HG03025 (cell line): Measurements from ENCODE around the gene ADRA2B.

Experiments
- ATAC-seq: cut with Tn5 transposase; IDR thresholded peaks from one replicate; pipeline ENCODE4 v1.9.1; 2021; ENCODE audit warnings: mild to moderate bottlenecking, moderate library complexity; ENCODE audit not compliant: unreplicated experiment, low FRiP score

ADRA2B gene

GRCh38 chr2:96120091-96120720 lies 3.8 kb upstream of the ADRA2B start:
- no peak for ATAC-seq

- ATAC-seq = no peak
These were observed 3.0 kb upstream of the ADRA2B start for GRCh38 chr2:96119389-96119751.

DNA sequence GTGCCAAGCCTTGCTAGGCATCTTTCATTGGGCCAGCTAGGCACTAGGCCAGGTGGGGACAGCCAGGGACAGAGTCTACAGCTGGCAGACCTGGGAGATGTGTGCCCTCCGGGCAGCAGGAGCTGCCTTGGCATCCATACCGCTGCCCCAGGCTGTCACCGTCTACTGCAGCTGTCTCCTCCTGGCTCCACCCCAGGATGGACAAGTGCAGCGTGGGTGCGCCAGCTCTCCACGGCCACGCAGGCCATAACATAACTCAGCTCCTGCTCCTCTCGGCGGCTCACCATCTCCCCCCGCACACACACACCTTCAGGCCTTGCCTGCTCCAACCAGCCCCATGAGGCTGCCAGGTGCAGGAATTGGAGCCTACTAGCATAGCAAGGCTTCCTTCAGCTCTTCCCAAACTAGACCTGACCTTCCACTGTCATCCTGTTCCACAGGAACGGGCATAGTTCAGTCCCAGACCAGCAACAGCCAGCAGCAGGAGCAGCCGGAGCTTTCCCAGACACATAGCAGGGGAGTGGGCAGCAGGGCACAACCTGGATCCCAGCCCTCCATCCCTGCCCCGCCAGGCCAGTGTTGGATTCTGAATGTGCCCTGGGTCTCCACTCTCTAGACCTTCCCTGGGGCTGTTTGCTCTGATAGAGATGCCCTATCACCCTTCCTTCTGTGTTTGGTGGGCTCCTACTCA lies 2.5 kb upstream of the ADRA2B start:
- no peak for ATAC-seq

- ATAC-seq = no peak
These were observed 1.6 kb upstream of the ADRA2B start for GRCh38 chr2:96117701-96118588.

DNA sequence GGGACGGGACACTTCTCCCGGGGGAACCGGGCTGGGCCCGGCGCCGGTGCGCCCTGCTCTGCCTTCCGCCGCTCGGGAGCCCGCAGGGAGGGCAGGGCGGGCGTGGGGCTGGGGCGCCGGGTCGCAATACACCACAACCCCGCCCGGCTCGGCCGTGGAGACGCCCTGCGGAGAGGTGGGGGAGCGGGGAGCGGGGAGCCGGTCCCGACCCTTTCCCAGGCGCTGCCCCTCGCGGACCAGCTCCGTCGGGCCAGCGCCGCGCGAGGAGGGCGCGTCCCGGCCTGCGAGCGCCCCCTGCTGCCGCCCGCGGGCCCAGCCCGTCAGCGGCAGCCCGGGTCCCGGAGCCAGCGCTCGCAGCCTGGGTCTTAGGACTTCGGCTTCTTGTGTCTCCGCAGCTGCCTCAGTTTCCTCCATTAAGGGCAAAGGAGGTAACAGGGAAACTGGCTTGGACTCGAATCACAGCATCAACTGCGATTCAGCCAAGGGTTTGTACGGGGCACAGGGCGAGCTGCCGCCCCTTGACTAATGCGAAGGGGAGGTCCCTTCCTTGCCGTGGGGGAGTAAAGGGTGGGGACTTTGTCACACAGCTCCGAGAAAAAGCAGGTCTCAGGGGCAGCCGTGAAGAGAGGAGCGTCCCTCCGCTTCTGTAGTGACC lies 635 bp upstream of the ADRA2B start:
- peak; percentile 55 for ATAC-seq

GRCh38 chr2:96115631-96116423 lies 544 bp downstream of the ADRA2B start:
- ATAC-seq = no peak

GRCh38 chr2:96114903-96115581 lies 1.3 kb downstream of the ADRA2B start:
- no peak for ATAC-seq

- ATAC-seq = no peak
These were observed 1.8 kb downstream of the ADRA2B start for GRCh38 chr2:96114546-96114902.

DNA sequence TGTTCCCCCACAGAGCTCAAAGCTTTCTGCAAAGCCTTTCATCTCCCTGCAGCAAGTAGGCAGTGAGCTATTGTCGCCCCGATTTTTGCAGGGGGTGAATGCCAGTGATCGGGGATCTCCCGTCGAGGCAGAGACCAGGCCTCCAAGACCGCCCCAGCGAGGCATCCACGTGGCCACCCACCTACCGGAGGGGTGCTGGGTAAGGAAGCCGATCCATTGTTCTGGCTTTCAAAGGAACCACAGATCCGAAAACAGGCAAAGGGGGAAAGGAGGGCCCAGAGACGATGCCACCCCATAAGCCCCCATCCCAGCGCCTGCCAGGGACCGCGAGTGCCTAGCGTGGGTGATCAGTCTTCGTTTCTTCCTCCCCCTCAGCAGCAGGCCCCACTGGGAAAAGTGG lies 2.4 kb downstream of the ADRA2B start:
- no peak for ATAC-seq

DNA sequence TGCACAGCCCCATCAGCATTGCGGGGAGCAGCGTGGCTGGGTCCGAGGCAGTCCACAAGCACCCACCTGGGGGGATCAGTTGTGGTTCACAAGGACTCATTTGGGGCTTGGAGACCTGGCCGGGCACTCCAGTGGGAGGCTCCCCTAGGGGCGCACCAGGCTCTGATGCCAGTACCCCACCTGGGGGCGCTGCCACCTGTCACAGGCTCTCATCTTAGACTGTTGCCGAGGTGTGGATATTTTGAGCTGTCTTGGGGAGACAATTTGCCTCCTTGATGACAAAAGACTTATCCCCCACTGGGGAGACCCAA lies 3.0 kb downstream of the ADRA2B start:
- no peak for ATAC-seq

- ATAC-seq = no peak
These were observed 3.6 kb downstream of the ADRA2B start for GRCh38 chr2:96112501-96113366.

DNA sequence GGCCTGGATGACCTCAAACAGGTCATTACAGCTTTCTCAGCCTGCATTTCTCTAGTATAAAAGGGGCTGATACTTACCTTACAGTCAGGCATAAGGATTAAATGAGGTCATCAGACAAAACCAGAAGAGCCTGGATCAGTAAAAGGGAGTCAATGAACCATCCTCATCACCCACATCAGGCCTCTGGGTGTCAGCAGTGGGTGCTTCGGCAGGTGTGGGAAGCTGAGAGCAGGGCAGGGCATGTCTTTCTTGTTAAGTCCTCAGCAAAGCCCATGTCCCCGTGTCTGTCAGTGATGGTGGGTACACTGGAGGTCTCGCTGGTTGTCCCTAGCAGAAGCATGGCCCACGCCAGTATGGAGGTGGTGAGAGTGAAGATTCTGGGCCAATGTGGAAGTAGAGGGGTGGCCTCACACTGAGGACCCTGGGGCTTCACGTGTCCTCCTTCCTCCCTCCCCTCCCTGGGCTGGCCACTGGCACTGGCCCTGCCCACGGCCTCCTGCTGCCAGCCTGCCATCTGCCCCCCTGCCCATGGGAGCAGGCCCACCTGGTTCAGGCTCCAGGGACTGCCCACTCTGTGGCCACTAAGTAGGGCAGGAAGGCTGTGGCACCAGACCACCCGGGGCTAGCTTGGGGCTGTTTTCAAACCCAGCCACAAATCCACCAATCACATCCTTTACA lies 4.4 kb downstream of the ADRA2B start:
- ATAC-seq = no peak

GRCh38 chr2:96111257-96111640 lies 5.1 kb downstream of the ADRA2B start:
- ATAC-seq = no peak

DNA sequence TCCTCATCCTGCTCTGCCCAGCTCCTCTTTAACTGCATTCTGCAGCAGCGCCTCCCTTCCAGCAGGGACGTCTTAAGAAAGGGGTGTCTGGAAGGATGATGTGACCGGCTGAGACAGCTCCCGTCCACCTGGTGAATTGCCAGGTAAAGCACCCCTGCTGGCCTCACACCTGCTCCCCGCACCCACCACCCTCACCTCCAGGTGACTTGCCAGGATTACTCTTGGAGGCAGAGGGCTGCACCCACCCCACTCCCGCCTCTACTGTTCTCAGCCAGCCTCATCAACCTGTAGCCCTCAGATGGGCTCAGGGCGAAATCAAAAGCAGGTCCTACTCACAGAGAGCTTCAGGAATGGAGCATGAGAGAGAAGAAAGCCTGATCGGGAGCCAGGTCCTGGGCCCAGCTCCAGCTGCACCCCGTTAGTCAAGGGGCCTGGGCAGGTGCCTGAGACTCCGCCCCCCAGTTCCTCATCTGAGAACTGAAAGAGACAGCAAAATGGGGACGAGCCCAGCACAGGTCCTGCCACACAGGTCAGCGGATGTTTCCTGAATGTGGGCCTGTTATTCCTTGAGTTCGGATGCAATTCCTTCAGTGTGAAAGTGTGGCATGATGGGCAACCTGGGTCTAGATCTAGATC lies 5.6 kb downstream of the ADRA2B start:
- no peak for ATAC-seq

- ATAC-seq = no peak
These were observed 6.3 kb downstream of the ADRA2B start for GRCh38 chr2:96109931-96110511.

DNA sequence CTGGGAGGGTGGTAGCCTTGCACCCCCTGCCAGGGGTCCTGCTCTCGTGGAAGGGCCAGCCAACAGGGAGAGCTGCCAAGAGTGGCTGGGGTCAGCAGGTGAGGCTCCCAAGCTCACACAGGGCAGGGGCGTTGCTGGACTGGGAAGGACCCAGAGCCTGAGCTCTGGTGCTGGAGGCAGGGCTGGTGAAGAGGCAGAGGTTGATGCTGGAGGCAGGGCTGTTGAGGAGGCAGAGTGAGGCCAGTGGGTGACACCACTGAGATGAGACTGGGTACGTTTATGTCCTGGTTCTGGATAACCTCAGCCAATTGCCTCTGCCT lies 7.0 kb downstream of the ADRA2B start:
- no peak for ATAC-seq

DNA sequence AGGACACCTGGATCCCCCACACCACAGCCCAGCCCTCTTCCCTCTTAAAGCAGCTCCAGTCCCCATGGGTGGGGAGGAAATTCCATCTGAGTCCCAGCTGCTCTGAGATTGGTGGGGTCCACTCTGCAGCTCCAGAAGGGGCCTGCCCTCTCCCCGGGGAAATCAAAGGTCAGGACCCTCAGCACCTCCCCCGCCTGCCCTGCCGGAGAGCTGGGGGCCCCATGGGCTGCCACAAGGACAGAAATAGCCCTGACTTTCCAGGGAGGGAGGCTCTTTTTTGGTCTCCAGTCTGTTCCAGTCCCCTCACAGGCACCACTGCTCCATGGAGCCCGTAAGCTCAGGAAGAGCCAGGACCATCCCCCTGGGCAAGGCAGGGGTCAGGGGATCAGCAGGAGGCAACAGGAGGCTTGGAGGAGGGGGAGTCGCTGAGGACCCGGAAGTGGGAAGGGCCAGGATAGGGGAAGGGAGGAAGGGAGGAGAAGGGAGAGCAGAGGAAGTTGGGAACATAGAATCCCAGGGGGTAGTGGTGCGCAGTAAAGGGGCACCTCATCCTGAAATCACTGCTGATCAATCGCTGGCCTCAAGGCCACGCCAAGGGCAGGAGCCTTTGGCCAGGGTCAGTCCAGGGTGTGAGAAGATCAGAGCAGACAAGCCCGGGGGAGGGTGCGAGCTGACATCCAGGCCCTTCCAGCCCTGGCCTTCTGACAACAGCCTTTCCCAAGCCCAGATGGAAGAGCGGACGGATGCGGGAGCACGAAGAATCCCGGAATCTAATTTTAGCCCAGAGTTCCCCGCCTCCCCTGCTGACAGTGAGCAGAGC lies 7.6 kb downstream of the ADRA2B start:
- no peak for ATAC-seq
